ENCODE data around the gene VSNL1.

DNA sequence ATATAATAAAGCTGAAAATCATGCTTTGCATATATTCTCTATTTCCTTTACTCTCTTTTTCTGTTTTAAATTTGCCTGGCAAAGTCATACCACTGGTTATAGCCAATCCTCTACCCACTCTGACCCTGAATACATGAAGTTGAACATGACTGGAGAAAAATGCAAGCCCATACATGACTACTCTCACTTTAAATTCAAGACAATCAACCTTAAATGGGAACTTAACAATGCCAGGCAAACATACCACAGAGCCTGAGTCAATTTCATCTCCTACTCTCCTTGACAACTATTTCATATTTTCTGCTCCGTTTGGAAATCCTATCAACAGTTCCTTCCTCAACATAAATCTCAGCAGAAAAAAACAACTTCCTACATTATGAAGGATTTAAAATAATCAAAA is 44.9 kb upstream of the VSNL1 start:
- TF ChIP-seq, protein P1, sequence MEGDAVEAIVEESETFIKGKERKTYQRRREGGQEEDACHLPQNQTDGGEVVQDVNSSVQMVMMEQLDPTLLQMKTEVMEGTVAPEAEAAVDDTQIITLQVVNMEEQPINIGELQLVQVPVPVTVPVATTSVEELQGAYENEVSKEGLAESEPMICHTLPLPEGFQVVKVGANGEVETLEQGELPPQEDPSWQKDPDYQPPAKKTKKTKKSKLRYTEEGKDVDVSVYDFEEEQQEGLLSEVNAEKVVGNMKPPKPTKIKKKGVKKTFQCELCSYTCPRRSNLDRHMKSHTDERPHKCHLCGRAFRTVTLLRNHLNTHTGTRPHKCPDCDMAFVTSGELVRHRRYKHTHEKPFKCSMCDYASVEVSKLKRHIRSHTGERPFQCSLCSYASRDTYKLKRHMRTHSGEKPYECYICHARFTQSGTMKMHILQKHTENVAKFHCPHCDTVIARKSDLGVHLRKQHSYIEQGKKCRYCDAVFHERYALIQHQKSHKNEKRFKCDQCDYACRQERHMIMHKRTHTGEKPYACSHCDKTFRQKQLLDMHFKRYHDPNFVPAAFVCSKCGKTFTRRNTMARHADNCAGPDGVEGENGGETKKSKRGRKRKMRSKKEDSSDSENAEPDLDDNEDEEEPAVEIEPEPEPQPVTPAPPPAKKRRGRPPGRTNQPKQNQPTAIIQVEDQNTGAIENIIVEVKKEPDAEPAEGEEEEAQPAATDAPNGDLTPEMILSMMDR (IDR thresholded peaks at IDR 0.05): no peak
- no peak for TF ChIP-seq POLR2AphosphoS5 (IDR thresholded peaks at IDR 0.05)
- no peak for TF ChIP-seq POLR2A (IDR thresholded peaks at IDR 0.05)
- no peak for TF ChIP-seq EP300 (IDR thresholded peaks at IDR 0.05)
